Common myeloid progenitor, CD34-positive (primary cell): ENCODE results near the gene NANOS1.
A peak's percentile ranks its signal among the peaks of the same experiment; 100 is the strongest.

Experiments used
- CTCF ChIA-PET: fragments of 350-600 bp; sonication (Branson Sonifier 250); formaldehyde crosslinking; loops from one replicate; lab custom pipeline; 2021; ENCODE audit warnings: antibody characterized with exemption; lab: Charles Lee
- POLR2A ChIA-PET: fragments of 350-600 bp; sonication (Branson Sonifier 250); formaldehyde crosslinking; loops from one replicate; lab custom pipeline; 2021; ENCODE audit warnings: antibody characterized with exemption; lab: Charles Lee
- DNase-seq, 3 donors: peaks; one replicate each; pipeline versions ENCODE4 v3.0.0 to v3.0.0-alpha.2; 2013
- H3K27ac ChIP-seq, 2 experiments: 1 replicate in 1 of 2; 2 replicates in 1 of 2; pipeline ENCODE4 v1.7.0; 2013; ENCODE audit warnings: inconsistent platforms in 2 of 2, low read length in 2 of 2, mild to moderate bottlenecking in 2 of 2, low read depth in 1 of 2, moderate library complexity in 1 of 2; ENCODE audit not compliant: severe bottlenecking in 2 of 2, insufficient read depth in 1 of 2, poor library complexity in 1 of 2
- H3K27me3 ChIP-seq, 5 experiments: replicated peaks in 2 of 5; 1 replicate in 3 of 5; 2 replicates in 2 of 5; pipeline versions ENCODE4 v1.6.1 to v1.7.0; 2013; ENCODE audit warnings: low read length in 4 of 5, mild to moderate bottlenecking in 2 of 5, moderate library complexity in 2 of 5, inconsistent platforms in 1 of 5; ENCODE audit not compliant: insufficient read depth in 5 of 5, control insufficient read depth in 4 of 5
- H3K36me3 ChIP-seq, 4 experiments: 1 replicate in 2 of 4; 2 replicates in 2 of 4; pipeline versions ENCODE4 v1.6.1 to v1.7.0; 2013; ENCODE audit warnings: low read length in 3 of 4, control low read depth in 1 of 4, mild to moderate bottlenecking in 1 of 4; ENCODE audit not compliant: control insufficient read depth in 4 of 4, insufficient read depth in 4 of 4
- H3K4me1 ChIP-seq, 4 experiments: 1 replicate in 3 of 4; 2 replicates in 1 of 4; pipeline versions ENCODE4 v1.6.1 to v1.7.1; 2013; ENCODE audit warnings: low read length in 3 of 4, mild to moderate bottlenecking in 3 of 4, control low read depth in 1 of 4, inconsistent platforms in 1 of 4, moderate library complexity in 1 of 4; ENCODE audit not compliant: control insufficient read depth in 4 of 4, insufficient read depth in 4 of 4; ENCODE audit errors: control extremely low read depth in 1 of 4
- H3K4me3 ChIP-seq, 7 experiments: 1 replicate in 4 of 7; 2 replicates in 3 of 7; pipeline versions ENCODE4 v1.5.1 to v1.7.0; 2013; ENCODE audit warnings: mild to moderate bottlenecking in 7 of 7, low read length in 6 of 7, moderate library complexity in 6 of 7, inconsistent platforms in 2 of 7, low read depth in 2 of 7, control low read depth in 1 of 7; ENCODE audit not compliant: insufficient read depth in 4 of 7, control insufficient read depth in 1 of 7; ENCODE audit errors: extremely low read depth in 1 of 7
- H3K9me3 ChIP-seq, 5 experiments: 1 replicate in 4 of 5; 2 replicates in 1 of 5; pipeline versions ENCODE4 v1.6.1 to v1.7.1; 2013; ENCODE audit warnings: low read length in 4 of 5, mild to moderate bottlenecking in 2 of 5, inconsistent platforms in 1 of 5, low read depth in 1 of 5, moderate library complexity in 1 of 5; ENCODE audit not compliant: control insufficient read depth in 4 of 5, insufficient read depth in 2 of 5; ENCODE audit errors: control extremely low read depth in 1 of 5
- WGBS: methylation state at CpG from one replicate; pipeline ENCODE4 v1.1.5; 2013; ENCODE audit not compliant: insufficient coverage; 5-methylcytosine and 5-hydroxymethylcytosine counted together

The NANOS1 gene

DNA sequence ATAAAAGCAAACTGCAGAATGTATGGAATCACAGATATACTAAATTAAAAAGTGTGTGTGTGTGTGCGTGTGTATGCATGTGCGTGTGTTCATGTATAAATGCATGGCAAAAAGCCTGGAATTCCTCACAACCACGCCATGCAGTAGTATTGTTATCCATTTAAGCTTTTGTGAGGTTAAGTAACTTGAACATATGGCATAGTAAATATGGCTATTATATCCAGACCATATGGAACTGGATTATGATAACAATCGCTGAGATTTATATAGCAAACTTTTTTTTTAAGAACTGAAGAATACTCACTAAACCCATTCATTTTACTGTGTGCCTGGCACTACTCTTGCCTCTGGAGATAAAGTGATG, 22.3 kb upstream of the NANOS1 start:
- POLR2A ChIA-PET = no interaction called here
- Histone ChIP-seq H3K36me3 (no peaks in the 10 kb centered on the region), H3K27me3 (peaks cover 0 to 4% (median 2%) of the 10 kb centered on the region in 5 experiments), H3K4me3 (no peak overlapping the region), H3K27ac (no peak overlapping the region), H3K9me3 (peaks cover 0 to 2% (median 0%) of the 10 kb centered on the region in 5 experiments), H3K4me1 (no peaks in the 10 kb centered on the region)
- DNase-seq = no peak
- WGBS = 100% methylated on average over 1 of the region's 4 CpGs
- CTCF ChIA-PET = no interaction called here

DNA sequence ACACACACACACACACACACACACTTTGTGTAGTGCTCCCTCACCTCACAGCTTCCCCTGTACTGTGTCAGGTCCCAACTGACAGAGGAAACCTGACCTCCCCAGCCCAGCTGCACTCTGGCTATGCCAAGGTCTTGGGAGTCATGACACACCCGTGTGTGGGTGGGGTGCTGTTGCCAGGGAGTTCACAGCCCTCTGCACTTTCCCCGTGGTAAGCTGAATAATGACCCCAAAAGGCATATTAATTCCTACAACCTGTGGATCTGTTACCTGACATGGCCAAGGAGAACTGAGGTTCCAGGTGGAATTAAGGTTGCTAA, 8.9 kb upstream of the NANOS1 start:
- ChIA-PET POLR2A (no interaction called here), CTCF (interaction anchor here (1.1 kb wide), 1 partner anchor 11 kb away, joined by 3 read pairs; no protein-coding TSS in a partner anchor)
- H3K27me3 ChIP-seq = no peaks in the 10 kb centered on the region
- H3K36me3 ChIP-seq = no peaks in the 10 kb centered on the region
- no peak overlapping the region for H3K27ac ChIP-seq
- peak in 1 of 3 donors; percentile 28 for DNase-seq
- H3K9me3 ChIP-seq = peaks cover 0 to 2% (median 0%) of the 10 kb centered on the region in 5 experiments
- H3K4me1 ChIP-seq = no peaks in the 10 kb centered on the region
- WGBS = 83% methylated on average over 1 of the region's 2 CpGs
- no peak overlapping the region for H3K4me3 ChIP-seq

DNA sequence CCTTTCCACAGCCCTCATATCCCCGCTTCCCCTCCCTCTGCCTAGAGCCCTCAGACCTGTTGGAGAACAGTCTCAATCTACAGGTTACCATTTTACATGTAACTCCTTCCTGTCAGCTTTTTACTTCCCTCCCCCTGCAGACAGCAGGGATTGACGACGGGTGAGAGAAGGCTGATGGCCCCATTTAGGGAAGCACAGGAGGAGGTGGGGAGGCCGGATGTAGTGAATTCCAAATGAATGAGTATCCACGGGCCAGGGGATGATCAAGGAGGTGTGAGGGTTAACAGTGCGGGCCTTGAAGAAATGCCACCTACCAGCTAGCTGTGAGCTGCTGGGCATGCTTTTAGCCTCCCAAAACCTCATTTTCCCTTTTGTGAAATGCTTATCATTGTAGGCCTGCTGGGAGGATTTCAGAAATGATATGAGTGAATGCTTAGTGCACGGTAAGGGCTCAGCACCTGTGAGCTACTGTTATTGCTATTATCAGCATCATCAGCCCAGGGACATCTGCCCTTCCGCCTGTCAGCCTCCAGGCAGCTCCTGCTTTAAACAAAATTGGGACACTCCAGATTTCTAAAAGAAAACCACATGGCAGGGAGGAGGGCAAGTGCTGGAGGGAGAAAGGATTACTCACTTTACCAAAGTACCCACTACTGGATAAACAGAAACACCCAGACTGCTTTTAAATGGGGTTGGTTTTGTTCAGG, 6.5 kb upstream of the NANOS1 start:
- H3K36me3 ChIP-seq = no peaks in the 10 kb centered on the region
- DNase-seq = no peak
- H3K27me3 ChIP-seq = no peaks in the 10 kb centered on the region
- CTCF ChIA-PET = interaction anchor here (2.0 kb wide), 1 partner anchor 19 kb away, joined by 4 read pairs; no protein-coding TSS in a partner anchor
- H3K9me3 ChIP-seq = peaks cover 0 to 2% (median 0%) of the 10 kb centered on the region in 5 experiments
- POLR2A ChIA-PET = no interaction called here
- 73% methylated on average over 6 of the region's 8 CpGs for WGBS
- H3K4me3 ChIP-seq = no peak overlapping the region
- H3K4me1 ChIP-seq = no peaks in the 10 kb centered on the region
- no peak overlapping the region for H3K27ac ChIP-seq

DNA sequence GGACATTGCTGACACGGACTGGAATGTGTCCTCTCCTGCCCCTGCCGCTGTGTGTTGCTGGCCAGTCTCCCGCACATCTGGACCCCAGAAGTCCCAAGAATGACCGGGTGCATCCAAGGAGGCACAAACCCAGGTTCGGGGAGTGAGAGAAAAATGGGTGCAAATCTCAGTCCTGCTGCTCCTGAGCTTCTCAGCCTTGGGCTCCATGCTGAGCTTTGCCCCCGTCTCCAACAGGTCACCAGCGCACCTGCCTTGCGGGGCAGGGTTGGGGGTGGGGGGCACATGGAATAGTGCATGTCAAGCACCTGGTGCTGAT, 6.0 kb upstream of the NANOS1 start:
- POLR2A ChIA-PET = no interaction called here
- peaks cover 0 to under 1% (median under 1%) of the 10 kb centered on the region in 4 experiments for H3K4me1 ChIP-seq
- 88% methylated on average over 5 of the region's 8 CpGs for whole genome bisulfite sequencing
- peaks cover 0 to 2% (median 0%) of the 10 kb centered on the region in 5 experiments for H3K9me3 ChIP-seq
- no peaks in the 10 kb centered on the region for H3K36me3 ChIP-seq
- H3K4me3 ChIP-seq = no peak overlapping the region
- CTCF ChIA-PET = interaction anchor here (2.0 kb wide), 1 partner anchor 19 kb away, joined by 4 read pairs; no protein-coding TSS in a partner anchor
- no peaks in the 10 kb centered on the region for H3K27me3 ChIP-seq
- no peak overlapping the region for H3K27ac ChIP-seq
- DNase-seq = no peak

DNA sequence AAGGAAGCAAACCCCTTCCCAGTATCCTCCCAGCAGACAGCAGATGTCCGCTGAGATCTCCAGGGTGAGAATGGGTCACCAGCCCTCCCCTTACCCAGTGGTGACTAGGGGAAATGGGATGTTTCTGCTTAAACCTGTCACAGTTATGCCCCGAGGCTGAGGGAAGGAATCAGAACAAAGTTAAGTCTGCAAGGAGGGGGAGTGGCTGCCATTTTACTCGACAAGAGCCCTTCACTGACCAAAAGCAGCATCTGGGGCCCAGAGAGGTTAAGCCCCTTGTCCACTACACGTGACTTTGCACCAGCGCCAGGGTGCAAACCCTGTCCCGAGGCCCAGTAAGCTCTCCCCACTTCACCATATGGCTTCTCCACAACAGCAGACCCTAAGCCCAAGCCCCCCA, 4.6 kb upstream of the NANOS1 start:
- Histone ChIP-seq H3K27me3 (no peaks in the 10 kb centered on the region), H3K36me3 (no peaks in the 10 kb centered on the region), H3K9me3 (no peaks in the 10 kb centered on the region), H3K4me3 (no peak overlapping the region), H3K27ac (no peak overlapping the region), H3K4me1 (peaks cover 0 to 12% (median 8%) of the 10 kb centered on the region in 4 experiments)
- CTCF ChIA-PET = interaction anchor here (1.0 to 2.0 kb wide), 2 partner anchors 9 to 21 kb away, joined by 3 to 4 read pairs; no protein-coding TSS in a partner anchor
- POLR2A ChIA-PET = no interaction called here
- WGBS = 69% methylated on average over 4 of the region's 6 CpGs
- no peak for DNase-seq

DNA sequence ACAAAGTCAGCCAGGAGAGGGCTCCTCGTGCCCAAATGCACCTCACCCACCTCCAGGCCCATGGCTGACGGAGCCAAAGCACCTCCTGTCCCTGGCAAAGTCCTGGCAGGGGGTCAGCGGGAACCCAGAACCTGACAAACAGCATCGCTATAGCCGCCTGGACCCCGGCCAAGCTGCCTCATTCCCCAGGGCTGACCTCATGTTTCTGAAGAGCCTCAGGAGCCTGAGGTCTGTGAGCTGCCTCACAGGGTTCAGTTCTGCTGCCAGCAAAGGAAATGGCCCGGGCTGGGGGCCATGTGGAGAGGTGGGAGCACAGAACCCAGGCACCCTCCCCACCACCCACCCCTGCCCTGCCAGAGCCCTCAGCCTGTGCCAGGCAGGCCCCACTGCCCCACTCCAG, 4.2 kb upstream of the NANOS1 start:
- Histone ChIP-seq H3K9me3 (no peaks in the 10 kb centered on the region), H3K27me3 (no peaks in the 10 kb centered on the region), H3K4me3 (no peak overlapping the region), H3K36me3 (no peaks in the 10 kb centered on the region), H3K27ac (no peak overlapping the region), H3K4me1 (peaks cover 0 to 15% (median 10%) of the 10 kb centered on the region in 4 experiments)
- CTCF ChIA-PET = no interaction called here
- 88% methylated on average over 6 of the region's 7 CpGs for WGBS
- POLR2A ChIA-PET = no interaction called here
- no peak for DNase-seq

DNA sequence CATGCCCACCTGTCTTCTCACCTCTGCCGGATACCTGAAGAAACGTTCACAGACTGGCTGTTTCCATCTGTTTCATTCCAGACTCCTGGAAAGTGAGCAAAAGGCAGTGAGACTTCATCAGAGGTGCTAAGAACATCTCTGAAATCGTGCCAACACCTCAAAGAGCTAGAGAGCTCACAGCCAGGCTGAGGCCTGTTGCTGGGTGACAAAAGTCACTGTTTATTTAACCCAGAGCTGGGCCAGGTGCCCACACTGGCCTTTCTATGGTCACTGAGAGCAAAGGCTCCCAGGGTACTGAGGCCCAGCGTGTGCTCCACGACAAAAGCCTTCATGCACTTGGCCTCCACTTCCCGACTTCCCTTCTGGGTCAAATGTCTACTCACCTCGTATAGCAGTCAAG, 3.7 kb upstream of the NANOS1 start:
- Histone ChIP-seq H3K27ac (no peak overlapping the region), H3K36me3 (no peaks in the 10 kb centered on the region), H3K4me3 (no peak overlapping the region), H3K4me1 (peaks cover 1 to 20% (median 13%) of the 10 kb centered on the region in 4 experiments), H3K27me3 (peaks cover 0 to under 1% (median 0%) of the 10 kb centered on the region in 5 experiments), H3K9me3 (no peaks in the 10 kb centered on the region)
- no peak for DNase-seq
- CTCF ChIA-PET = no interaction called here
- 96% methylated on average over 7 of the region's 7 CpGs for WGBS
- POLR2A ChIA-PET = no interaction called here
